Measurements from ENCODE around the gene ADAT3. TPM values are rescaled to one million over a fixed set of nuclear protein-coding genes. Genes with fewer than 3 reads are reported as not detected.

The ADAT3 gene
- total and polyA plus RNA-seq, 4 donors = 4.0 to 11.9 (median 6.8) TPM

DNA sequence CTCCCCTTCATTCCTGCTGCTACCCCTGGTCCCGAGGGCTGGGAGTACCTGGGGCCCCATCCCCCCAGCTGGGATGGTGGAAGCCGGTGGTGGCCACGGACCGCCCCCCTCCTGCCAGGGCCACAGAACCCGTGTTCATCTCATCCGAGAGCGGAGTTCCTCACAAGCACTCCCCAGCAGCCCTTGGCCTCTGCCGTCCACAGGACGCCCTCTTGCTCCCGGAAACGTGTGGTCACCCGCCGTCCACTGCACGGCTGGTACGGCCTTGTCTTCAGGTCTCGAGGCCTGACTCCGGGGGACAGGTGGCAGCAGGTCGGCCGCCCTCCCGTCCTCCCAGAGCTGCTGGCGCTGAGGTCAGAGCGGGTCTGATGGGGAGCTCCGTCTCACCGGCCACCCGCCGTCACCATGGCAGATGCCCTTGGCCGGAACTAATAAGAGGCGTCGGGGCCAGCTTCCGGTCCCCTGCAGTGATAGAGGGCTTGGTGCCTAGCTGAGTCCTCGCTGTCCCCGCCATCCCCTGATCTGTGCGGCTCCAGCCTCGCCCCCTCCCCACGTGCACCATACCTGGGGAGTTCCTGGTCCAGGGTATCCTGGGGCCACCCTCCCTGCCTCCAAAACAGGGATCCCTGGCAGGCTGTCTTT is 19.2 kb downstream of the ADAT3 start:
- peaks cover 0 to 44% (median 6%) of the 10 kb centered on the region in 4 donors for H3K36me3 ChIP-seq (ENCODE audit: control insufficient read depth in 4 of 4, insufficient read depth in 4 of 4, low read length in 4 of 4)
- H3K9me3 ChIP-seq (ENCODE audit: control insufficient read depth in 4 of 4, insufficient read depth in 3 of 4, low read length in 3 of 4) = peaks cover 0 to 1% (median 0%) of the 10 kb centered on the region in 4 donors
- H3K27me3 ChIP-seq (ENCODE audit: control insufficient read depth in 3 of 3, insufficient read depth in 3 of 3, low read length in 2 of 3) = peaks cover 0 to 2% (median 0%) of the 10 kb centered on the region in 3 donors
- ATAC-seq (ENCODE audit: insufficient read depth, low FRiP score) = no peak
- H3K9ac ChIP-seq (ENCODE audit: insufficient read depth in 1 of 2, low read length in 2 of 2) = no peak overlapping the region
- 95 to 96% methylated on average over 35 of the region's 35 CpGs for WGBS, 2 donors
- H3K4me1 ChIP-seq (ENCODE audit: control insufficient read depth in 5 of 5, insufficient read depth in 5 of 5, low read length in 5 of 5) = peaks cover 0 to 5% (median 0%) of the 10 kb centered on the region in 5 donors
- no peak overlapping the region for H3K27ac ChIP-seq (ENCODE audit: low read depth in 1 of 2, low read length in 1 of 2)
- DNase-seq = no peak
- H3K4me3 ChIP-seq = no peak overlapping the region
- TF ChIP-seq, protein P1, sequence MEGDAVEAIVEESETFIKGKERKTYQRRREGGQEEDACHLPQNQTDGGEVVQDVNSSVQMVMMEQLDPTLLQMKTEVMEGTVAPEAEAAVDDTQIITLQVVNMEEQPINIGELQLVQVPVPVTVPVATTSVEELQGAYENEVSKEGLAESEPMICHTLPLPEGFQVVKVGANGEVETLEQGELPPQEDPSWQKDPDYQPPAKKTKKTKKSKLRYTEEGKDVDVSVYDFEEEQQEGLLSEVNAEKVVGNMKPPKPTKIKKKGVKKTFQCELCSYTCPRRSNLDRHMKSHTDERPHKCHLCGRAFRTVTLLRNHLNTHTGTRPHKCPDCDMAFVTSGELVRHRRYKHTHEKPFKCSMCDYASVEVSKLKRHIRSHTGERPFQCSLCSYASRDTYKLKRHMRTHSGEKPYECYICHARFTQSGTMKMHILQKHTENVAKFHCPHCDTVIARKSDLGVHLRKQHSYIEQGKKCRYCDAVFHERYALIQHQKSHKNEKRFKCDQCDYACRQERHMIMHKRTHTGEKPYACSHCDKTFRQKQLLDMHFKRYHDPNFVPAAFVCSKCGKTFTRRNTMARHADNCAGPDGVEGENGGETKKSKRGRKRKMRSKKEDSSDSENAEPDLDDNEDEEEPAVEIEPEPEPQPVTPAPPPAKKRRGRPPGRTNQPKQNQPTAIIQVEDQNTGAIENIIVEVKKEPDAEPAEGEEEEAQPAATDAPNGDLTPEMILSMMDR (IDR thresholded peaks at IDR 0.05; ENCODE audit: control extremely low read depth, extremely low read depth) = no peak

DNA sequence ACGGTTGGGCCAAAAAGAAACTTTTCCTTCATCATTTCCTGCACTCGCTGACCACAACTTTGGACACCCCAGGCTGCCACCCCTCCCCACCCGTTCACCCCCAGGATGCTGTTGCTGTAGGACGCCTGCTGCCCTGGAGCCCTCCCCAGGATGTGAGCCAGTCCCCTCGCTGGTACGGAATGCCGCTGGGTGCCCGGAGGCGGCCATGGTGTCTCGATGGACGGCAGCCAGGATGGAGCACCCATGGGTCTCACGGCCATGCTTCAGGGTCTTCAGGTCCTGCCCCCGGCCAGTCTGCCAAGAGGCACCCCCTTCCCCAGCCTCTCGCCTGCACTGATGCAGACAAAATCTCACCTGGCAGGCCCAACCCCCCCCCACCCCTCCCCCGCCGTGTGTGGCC is 20.3 kb downstream of the ADAT3 start:
- 84 to 92% methylated on average over 16 of the region's 16 CpGs for WGBS, 2 donors
- Histone ChIP-seq H3K27ac (ENCODE audit: low read depth in 1 of 2, low read length in 1 of 2) (no peak overlapping the region), H3K36me3 (ENCODE audit: control insufficient read depth in 4 of 4, insufficient read depth in 4 of 4, low read length in 4 of 4) (peaks cover 0 to 38% (median 3%) of the 10 kb centered on the region in 4 donors)

DNA sequence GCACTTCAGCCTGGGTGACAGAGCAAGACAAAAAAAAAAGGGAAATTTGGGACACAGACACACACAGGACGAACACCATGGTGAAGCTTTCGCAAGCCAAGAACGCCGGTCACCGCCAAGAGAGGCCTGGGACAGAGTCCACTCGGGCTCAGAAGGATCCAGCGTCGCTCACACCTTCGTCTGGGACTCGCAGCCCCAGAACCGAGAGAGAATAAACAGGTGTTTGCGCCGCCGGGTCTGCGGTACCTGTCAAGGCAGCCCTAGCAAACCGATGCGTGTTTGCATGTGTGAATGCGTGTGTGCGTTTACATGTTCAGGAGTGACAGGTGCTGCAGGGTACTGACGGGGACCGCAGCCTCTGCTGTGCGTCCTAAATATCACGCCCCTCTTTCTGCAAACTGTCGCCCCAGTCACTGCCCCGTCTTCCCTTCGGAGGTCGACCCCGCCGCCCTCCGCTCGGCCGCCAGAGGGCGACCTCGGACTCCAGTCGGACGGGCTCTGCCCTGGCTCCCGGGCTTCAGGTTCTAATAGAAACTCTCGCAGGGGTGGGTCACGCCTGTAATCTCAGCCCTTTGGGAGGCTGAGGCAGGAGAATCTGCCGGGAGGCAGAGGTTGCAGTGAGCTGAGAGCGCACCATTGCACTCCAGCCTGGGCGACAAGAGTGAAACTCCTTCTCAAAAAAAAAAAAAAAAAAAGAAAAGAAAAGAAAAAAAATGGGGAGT is 24.0 kb downstream of the ADAT3 start:
- Histone ChIP-seq H3K27ac (ENCODE audit: low read depth in 1 of 2, low read length in 1 of 2) (no peak overlapping the region), H3K4me3 (no peak overlapping the region), H3K9me3 (ENCODE audit: control insufficient read depth in 4 of 4, insufficient read depth in 3 of 4, low read length in 3 of 4) (peaks cover 0 to 4% (median 0%) of the 10 kb centered on the region in 4 donors), H3K9ac (ENCODE audit: insufficient read depth in 1 of 2, low read length in 2 of 2) (no peak overlapping the region), H3K4me1 (ENCODE audit: control insufficient read depth in 5 of 5, insufficient read depth in 5 of 5, low read length in 5 of 5) (peaks cover 0 to 12% (median 0%) of the 10 kb centered on the region in 5 donors), H3K27me3 (ENCODE audit: control insufficient read depth in 3 of 3, insufficient read depth in 3 of 3, low read length in 2 of 3) (peaks cover 0 to 2% (median 0%) of the 10 kb centered on the region in 3 donors), H3K36me3 (ENCODE audit: control insufficient read depth in 4 of 4, insufficient read depth in 4 of 4, low read length in 4 of 4) (peaks cover 0 to 11% (median 0%) of the 10 kb centered on the region in 4 donors)
- ATAC-seq (ENCODE audit: insufficient read depth, low FRiP score) = peak; percentile 80
- TF ChIP-seq, protein P1 (IDR thresholded peaks at IDR 0.05; ENCODE audit: control extremely low read depth, extremely low read depth) = peak; percentile 83
- WGBS, 2 donors = 10 to 12% methylated on average over 42 of the region's 42 CpGs
- peak; percentile 67 to 73 (median 71) for DNase-seq

More for the DNA sequence above, 20.3 kb downstream of the ADAT3 start:
- no peak overlapping the region for H3K9ac ChIP-seq (ENCODE audit: insufficient read depth in 1 of 2, low read length in 2 of 2)
- no peak overlapping the region for H3K4me3 ChIP-seq
- TF ChIP-seq, protein P1 (IDR thresholded peaks at IDR 0.05; ENCODE audit: control extremely low read depth, extremely low read depth) = no peak
- no peak for ATAC-seq (ENCODE audit: insufficient read depth, low FRiP score)
- peaks cover 0 to 2% (median 0%) of the 10 kb centered on the region in 3 donors for H3K27me3 ChIP-seq (ENCODE audit: control insufficient read depth in 3 of 3, insufficient read depth in 3 of 3, low read length in 2 of 3)
- peaks cover 0 to 12% (median 0%) of the 10 kb centered on the region in 5 donors for H3K4me1 ChIP-seq (ENCODE audit: control insufficient read depth in 5 of 5, insufficient read depth in 5 of 5, low read length in 5 of 5)
- DNase-seq = no peak
- no peaks in the 10 kb centered on the region for H3K9me3 ChIP-seq (ENCODE audit: control insufficient read depth in 4 of 4, insufficient read depth in 3 of 4, low read length in 3 of 4)
